AG20443 (cell line): ENCODE results near the gene XRN2.
"Not testable (repeated sequence)": the region's sequence is repeated elsewhere in the genome, so short reads cannot be mapped to it uniquely, and the experiment has no call there.

Source experiments
- DNase-seq: peaks from one replicate; pipeline ENCODE4 v3.0.0; 2012; ENCODE audit warnings: low spot score, mixed read lengths

The XRN2 gene

DNA sequence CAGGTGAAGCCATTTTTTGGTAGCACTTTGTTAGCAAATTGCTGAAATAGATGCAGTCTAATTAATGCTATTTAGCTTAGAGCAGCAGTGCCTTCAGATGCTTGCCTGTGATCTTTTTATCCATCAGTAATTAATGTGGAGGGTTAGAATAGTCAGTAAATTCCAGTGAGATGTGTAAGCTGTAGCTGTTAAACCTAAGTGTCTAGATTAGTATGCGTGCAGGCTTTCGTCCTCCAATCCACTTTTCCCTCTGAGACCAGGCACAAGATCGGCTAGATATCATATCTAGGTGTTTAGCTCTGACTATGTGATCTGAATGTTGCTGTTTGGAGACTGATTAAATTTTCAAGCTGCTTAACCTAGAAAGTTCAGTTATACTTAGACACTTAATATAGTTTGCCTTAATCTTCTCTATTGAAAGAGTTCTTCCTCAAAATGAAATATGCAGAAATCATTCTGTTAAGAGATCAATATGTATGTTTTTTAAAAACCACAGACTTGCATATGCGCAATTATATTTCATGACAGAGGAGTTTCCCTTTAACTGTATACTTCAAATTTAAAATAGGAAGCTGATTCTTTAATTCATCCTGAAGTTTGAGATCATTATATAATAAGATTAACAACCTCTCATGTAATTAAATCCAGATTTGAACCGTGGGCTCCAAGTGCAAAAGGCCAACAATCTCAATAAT lies 41.2 kb downstream of the XRN2 start:
- no peak for DNase-seq

GRCh38 chr20:21344961-21345360 lies 41.8 kb downstream of the XRN2 start:
- DNase-seq = no peak

GRCh38 chr20:21352703-21353102 lies 49.6 kb downstream of the XRN2 start:
- DNase-seq = peak; percentile 14

DNA sequence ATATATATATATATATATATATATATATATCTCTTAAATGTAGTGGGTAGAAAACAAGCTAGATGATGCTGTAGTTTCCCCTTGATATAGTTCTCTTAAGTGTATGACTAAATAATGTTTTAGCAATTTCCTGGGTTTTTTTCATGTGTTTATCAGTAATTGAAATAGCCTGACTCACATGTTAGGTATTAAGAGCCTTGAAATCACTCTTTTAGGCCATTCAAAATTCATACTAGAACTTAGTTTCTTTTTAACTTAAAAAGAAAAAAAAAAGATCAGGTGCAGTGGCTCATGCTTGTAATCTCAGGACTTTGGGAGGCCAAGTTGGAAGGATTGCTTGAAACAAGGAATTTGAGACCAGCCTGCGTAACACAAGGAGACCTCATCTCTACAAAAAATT lies 50.1 kb downstream of the XRN2 start:
- DNase-seq = peak; percentile 19

GRCh38 chr20:21355981-21356380 lies 52.9 kb downstream of the XRN2 start:
- no peak for DNase-seq

- no peak for DNase-seq
Observed at GRCh38 chr20:21356386-21356785, 53.3 kb downstream of the XRN2 start.

DNA sequence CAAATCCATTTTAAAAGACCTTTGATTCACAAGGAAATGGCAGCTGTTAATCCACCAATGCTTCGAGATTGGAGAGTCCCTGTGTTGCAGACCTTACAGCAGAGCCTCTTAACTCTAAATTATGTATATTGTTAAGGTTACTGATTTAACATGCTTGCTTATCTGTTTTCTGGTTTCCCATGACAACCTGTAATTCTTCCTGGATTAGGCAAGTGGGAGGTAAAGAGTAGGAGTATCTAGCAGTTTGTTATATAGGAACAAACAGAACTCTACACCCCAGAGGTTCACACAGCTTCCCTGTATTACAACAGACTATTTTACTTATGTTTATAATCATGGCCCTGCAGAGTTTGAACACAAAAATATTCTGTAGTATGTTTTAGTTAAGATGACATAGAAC lies 54.7 kb downstream of the XRN2 start:
- no peak for DNase-seq

DNA sequence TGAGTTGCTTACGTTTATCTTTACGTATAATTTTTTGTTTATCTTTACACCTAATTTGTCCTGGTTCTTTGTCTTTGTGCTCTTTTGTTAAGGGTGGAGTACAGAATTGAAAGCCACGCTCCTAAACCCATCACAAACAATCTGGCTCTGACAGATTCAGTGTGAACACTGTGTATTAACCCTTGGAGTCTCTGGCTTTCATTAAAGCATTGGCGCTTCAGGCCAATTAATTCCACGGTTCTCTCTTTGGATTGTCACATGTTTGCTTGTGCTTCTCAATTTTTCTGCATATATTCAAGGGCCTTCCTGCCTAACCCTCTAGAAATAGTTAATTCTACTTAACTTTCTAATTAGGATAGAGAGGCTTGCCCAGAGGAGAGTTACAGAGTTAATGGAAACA lies 55.6 kb downstream of the XRN2 start:
- DNase-seq = no peak

DNA sequence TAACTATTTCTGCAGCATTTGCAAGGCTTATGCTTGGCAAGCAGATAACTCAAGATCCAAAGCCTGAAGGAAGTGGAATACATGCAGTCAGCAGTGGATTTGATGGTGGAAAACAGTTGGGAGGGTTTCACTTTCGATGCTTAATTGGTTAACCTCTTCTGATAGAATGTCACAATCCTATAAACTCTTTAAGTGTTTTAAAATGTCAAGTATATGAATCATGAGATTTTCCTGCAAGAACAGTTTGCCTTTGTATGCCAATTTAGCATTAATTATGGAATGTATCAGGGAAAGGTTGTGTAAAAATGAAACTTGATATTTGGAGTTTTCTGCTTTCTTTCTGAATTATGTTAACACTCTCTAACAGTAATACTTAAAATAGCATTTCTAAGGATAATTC lies 57.6 kb downstream of the XRN2 start:
- no peak for DNase-seq

DNA sequence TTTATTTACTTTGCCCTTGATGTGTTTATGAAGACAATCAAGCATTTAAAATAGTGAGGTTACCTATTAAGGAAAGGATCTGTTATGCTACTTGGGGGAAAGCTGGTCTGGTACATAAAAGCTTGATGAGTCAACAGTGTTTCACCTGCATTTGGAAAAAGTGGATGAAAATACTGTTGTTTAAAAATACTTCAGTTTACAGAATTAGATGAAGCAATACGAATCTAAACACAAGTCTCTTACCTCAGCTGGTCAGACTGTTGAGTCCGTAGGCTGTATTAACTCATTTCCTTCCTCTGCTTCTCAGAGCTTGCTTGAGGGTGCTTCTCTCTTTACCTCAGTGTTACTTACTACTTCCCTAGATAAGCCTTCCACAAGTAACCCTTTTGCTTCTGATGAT lies 58.1 kb downstream of the XRN2 start:
- no peak for DNase-seq

- DNase-seq = no peak
Observed at GRCh38 chr20:21364413-21364812, 61.3 kb downstream of the XRN2 start.

GRCh38 chr20:21365771-21366170 lies 62.6 kb downstream of the XRN2 start:
- DNase-seq = no peak

- DNase-seq = not testable (repeated sequence)
Observed at GRCh38 chr20:21366273-21366672, 63.1 kb downstream of the XRN2 start.

- no peak for DNase-seq
Observed at GRCh38 chr20:21368791-21369190, 65.7 kb downstream of the XRN2 start.

GRCh38 chr20:21371193-21371592 lies 68.1 kb downstream of the XRN2 start:
- DNase-seq = no peak

DNA sequence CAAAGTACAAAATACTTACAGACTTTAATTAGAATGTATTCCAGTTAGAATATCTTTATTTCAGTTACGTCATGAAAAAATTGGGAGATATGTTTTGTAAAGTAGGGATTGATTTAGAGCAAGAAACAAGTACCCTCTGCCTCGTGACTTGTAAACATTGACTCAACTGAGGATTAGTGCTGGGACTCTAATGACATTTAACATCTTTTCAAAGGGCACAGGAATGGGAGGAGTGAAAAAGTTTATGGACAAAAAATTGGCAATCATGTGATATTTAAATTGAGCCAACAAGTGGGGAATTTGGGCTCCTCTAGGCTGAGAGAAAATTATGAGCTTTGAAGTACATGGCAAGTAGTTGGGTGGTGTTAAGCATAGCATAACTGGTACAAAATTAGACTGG lies 68.9 kb downstream of the XRN2 start:
- no peak for DNase-seq

- no peak for DNase-seq
Observed at GRCh38 chr20:21373436-21373835, 70.3 kb downstream of the XRN2 start.

- no peak for DNase-seq
Observed at GRCh38 chr20:21376626-21377025, 73.5 kb downstream of the XRN2 start.

DNA sequence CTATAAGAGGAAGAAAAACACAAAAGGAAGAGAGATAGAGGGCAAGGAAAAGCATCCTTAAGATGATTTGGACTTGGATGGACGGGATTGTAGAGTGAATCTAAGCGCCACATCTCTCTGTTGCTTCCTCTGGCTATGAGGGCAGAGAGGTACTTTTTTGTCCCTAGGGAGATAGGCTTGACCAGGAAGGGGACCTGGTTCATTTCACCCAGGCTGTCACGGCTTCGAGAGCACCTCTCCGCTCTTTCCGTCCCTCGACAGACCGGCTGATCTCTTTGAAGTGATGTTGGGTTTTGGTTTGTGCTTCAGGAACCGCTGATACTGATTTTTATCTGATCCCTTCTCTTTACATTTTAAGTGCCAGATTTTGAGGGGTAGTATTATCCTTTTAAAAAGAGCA lies 74.6 kb downstream of the XRN2 start:
- no peak for DNase-seq

DNA sequence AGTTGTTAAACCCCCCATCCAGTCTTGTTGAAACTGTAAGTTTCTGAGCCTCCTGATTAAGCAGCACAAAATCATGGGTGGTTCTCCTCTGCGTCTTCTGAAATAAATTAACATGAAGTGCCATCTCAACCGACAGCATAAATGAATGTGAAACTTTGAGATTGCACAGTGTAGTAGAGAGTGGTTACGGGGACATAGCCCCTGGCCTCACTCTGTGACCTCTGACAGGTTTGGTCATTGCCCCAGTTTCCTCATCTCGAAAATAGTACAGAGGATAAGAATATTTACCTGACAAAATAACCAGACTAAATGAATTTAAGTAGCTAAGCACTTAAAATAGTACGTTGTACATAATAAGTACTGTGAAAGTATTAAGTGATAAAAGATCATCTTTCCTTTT lies 75.1 kb downstream of the XRN2 start:
- DNase-seq = no peak

- DNase-seq = no peak
Observed at GRCh38 chr20:21380711-21381110, 77.6 kb downstream of the XRN2 start.

- no peak for DNase-seq
Observed at GRCh38 chr20:21381619-21382018, 78.5 kb downstream of the XRN2 start.

GRCh38 chr20:21384308-21384892 lies 81.3 kb downstream of the XRN2 start:
- DNase-seq = no peak

- DNase-seq = no peak
Observed at GRCh38 chr20:21386111-21386510, 83.0 kb downstream of the XRN2 start.
